HG03064 (cell line): Measurements from ENCODE around the gene RALA.

Experiments
- ATAC-seq: cut with Tn5 transposase; IDR thresholded peaks from one replicate; pipeline ENCODE4 v1.9.1; 2021; ENCODE audit warnings: low read depth; ENCODE audit not compliant: unreplicated experiment

RALA gene, protein sequence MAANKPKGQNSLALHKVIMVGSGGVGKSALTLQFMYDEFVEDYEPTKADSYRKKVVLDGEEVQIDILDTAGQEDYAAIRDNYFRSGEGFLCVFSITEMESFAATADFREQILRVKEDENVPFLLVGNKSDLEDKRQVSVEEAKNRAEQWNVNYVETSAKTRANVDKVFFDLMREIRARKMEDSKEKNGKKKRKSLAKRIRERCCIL

DNA sequence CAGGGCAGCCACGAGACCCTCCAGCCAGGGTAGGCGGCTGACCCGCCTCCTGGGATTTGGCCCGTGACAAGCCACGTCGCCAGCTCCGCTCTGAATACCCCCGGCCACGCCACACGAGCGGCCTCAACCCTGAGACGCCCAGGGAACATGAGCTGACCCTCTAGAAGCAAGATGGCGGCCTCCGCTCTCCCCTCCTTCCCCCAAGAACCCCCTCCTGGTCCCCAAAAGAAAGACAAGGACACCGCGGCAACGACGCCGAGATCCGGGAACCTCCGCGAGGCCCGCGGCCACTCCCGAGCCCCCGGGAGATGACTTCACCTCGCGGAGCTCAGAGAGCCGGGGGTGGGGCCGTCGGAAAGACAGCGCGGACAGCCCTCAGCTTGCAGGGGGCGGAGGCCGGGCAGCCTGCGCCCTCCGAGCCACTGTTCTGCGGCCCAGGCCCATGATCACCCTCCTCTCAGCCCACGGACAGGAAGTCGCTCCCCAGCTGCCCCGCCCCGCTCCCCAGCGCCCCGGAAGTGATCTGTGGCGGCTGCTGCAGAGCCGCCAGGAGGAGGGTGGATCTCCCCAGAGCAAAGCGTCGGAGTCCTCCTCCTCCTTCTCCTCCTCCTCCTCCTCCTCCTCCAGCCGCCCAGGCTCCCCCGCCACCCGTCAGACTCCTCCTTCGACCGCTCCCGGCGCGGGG, at the start of gene RALA:
RALA (plus strand) TSS at position 526 of the 685 bp plus-strand sequence. CDS start 63,096 bp downstream, outside the sequence.
- peak; percentile 89 for ATAC-seq

- ATAC-seq: no peak
Measured at GRCh38 chr7:39574673-39575349, 48.6 kb upstream of the RALA start.

DNA sequence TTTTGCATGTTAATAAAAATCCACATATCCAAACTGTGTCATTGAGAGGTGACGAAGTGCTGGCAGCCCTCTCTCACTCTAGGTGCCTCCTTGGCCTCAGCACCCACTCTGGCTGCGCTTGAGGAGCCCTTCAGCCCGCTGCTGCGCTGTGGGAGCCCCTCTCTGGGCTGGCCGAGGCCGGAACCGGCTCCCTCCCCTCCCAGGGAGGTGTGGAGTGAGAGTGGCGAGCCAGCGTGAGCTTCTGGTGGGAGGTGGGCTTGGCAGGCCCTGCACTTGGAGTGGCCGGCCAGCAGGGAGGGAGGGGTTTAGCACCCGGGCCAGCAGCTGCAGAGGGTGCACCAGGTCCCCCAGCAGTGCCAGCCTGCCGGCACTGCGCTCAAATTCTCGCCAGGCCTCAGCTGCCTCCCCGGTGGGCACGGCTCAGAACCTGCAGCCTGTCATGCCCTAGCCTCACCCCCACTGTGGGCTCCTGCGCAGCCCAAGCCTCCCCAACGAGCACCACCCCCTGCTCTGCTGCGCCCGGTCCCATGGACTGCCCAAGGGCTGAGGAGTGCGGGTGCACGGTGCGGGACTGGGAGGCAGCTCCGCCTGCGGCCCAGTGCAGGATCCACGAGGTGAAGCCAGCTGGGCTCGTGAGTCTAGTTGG, 46.0 kb upstream of the RALA start:
- ATAC-seq: no peak

- ATAC-seq: peak; percentile 83
Measured at GRCh38 chr7:39580149-39580874, 43.1 kb upstream of the RALA start.

- ATAC-seq: no peak
Measured at GRCh38 chr7:39582536-39582935, 40.8 kb upstream of the RALA start.

- no peak for ATAC-seq
Measured at GRCh38 chr7:39583539-39583938, 39.8 kb upstream of the RALA start.

DNA sequence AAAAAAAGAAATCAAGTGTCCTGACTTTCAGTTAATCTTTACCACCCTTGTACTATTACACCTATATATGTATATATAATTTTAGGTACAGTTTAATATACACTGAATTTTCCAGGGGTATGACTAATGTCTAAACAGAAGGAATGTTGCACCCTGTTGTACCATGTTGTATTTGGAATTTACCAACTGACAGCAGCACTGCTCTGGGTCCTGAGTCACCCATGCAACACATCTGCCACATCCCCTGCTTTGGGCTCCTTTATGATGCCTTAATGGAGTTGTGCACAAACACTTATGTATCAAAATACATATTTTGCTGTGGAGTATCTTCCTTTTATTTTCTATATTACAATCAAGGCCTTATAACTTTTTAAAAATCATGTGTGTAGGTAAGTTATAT, 36.0 kb upstream of the RALA start:
- no peak for ATAC-seq

DNA sequence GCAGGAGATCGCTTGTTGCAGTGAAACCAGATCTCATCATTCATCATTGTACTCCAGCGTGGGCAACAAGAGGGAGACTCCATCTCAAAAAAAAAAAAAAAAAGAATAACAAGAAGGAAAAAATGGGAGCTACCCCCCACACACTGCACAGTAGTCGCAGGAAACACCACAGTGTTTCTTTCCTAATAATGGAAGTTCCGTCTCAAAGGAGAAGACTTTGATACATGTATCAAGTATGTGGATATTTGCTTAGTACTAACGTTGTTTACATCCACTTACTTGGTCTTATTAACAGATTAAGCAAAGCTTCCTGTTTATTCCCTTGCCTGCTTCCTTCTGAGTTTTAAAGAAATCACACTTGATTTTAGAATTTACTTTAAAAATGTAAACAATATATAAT, 35.0 kb upstream of the RALA start:
- ATAC-seq: no peak

- peak; percentile 72 for ATAC-seq
Measured at GRCh38 chr7:39589323-39590111, 33.9 kb upstream of the RALA start.

DNA sequence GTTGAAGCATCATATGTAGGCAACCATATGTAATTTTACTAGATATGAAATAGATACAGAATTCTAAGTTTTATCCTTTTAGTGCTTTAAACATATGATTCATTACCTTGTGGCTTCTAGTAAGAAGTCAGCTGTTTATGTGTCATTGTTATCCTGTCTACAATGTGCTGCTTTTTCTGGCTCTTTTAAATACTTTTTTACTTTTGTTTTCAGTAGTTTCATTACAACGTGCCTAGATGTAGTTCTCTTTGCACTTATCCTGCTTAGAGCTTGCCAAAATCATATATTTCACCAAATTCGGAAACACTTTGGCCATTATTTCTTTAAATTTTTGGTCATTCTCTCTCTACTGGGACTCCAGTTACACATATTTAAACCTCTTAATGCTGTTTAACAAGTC, 30.8 kb upstream of the RALA start:
- no peak for ATAC-seq

- ATAC-seq: no peak
Measured at GRCh38 chr7:39594988-39595620, 28.3 kb upstream of the RALA start.

GRCh38 chr7:39602351-39602750, 21.0 kb upstream of the RALA start:
- no peak for ATAC-seq

DNA sequence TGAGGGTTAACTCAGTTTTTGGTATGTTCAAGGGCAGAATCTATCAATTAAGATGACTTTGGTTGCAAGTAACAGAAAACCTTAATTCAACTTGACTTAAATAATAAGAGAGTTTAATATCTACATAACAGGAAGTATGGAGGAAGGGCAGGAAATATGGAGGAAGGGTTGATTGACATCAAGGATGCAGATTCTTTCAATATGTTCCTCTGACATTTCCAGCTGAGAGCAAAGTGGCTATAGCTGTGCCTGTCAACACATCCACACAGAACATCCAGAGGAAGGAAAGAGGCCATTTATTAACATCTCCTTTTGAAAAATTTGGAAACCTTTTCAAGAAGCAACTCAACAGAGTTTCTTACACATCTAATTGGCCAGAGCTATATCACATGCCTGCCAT, 19.4 kb upstream of the RALA start:
- ATAC-seq: no peak

GRCh38 chr7:39605087-39605486, 18.3 kb upstream of the RALA start:
- ATAC-seq: no peak

DNA sequence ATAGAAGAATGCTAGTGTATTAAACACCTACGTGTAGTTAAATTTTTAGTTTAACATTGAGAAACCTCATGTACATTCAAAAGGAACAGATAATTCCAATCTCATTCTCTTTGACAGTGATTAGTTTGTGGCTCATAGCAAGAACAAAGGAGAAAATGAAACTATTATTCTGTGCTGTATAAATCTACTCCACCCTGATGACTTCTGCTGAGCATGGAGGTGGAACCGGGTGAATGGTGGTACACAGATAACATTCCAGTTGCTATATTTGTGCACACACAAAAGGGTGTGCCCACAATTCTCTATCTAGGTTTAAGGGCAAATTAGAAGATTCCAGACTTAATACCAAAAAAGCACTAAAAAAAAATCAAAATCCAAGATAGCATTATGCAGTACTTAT, 17.0 kb upstream of the RALA start:
- no peak for ATAC-seq

DNA sequence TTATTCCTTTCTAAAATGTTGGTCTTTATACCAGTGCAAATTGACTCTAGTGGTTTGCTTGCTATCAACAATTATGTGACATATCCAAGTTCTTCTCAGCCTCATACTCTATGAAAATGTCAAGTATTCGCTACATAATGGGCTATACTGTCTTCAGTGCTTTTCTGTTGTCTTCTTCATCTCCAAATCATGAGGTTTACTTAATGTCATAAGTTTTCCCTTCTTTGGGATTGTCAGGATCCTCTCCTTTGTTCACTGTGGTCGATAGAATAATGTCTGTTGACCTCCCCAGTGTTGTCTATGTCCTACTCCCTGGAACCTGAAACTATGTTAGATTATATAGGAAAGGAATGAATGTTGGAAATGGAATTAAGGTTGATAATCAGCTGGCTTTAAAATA, 16.4 kb upstream of the RALA start:
- no peak for ATAC-seq

DNA sequence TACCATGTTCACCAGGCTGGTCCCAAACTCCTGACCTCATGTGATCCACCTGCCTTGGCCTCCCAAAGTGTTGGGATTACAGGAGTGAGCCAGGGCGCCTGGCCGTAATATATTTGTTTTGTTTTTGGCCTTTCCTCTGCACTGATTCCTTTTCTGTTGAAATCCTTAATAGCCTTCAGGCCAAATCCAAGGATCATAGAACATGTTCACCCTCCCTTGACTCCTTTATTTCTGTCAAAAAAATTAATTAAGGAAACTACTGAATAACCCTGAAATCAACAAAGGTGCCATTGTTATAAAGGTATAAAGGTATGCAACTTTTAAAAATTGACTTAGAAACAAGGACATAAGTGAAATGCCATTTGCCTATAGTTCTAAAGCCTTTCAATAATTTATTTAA, 15.5 kb upstream of the RALA start:
- no peak for ATAC-seq

GRCh38 chr7:39608278-39608677, 15.1 kb upstream of the RALA start:
- no peak for ATAC-seq

- ATAC-seq: no peak
Measured at GRCh38 chr7:39609113-39609934, 14.0 kb upstream of the RALA start.
